ENCODE measurements around the gene RASA3.
"Not testable (repeated sequence)": the region's sequence is repeated elsewhere in the genome, so short reads cannot be mapped to it uniquely, and the experiment has no call there.

The RASA3 gene

DNA sequence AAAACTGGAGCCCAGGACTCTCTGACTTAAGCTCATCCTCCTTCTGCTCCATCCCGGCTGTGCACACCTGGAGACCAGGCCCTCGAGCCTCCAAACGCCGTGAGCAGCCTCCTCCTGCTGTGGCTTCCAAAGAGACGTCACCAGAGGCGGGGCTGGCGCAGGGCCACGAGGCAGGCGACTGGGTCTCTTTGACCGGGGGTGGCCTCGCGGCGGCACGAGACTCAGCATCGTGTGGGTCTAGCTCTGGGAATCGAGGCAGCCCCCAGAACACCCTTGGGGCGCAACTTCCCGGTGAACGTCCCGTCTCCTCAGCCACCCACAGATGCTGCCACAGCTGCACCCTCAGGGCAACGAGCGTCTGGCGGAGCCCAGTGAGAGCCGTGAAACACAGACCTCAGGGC is 22.8 kb downstream of the RASA3 start:
- DNase-seq = no peak

DNA sequence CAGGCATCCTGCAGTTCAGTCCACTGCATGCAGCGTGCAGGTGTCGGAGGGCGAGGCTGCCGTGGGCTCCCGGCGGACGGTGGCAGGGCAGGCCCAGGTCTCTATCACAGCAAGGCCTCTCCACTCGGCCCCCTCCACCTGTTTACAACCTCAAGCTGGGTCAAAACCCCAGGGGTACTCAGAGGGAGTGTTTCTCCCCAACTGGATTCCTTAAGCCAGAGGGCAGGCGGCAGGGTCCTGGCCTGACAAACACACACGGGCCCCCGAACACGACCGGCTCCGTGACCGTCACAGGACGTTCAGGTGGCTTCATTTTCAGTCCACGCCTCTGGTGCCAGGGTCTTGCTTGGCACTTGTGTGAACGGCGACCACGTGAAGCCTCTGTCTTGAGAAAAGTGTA is 23.5 kb downstream of the RASA3 start:
- no peak for DNase-seq

DNA sequence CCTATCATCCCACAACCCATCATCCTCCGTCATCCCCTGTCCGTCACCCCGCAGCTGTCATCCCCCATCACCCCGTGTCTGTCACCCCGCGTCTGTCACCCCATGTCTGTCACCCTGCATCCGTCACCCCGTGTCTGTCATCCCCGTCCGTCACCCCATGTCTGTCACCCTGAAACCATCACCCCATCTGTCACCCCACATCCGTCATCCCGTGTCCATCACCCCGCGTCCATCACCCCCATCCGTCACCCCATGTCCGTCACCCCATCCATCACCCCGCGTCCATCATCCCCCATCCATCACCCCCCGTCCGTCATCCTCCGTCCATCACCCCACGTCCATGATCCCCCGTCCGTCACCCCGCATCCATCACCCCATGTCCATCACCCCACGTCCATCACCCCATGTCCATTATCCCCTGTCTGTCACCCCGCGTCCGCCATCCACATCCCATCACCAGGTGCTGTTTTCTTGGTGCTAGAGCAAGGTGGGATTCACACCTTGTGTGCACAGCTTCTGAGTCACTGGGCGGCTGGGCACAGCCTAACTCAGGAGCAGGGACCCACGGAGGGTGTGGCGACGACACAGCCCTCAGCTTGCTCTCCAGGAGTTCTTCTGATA is 24.2 kb downstream of the RASA3 start:
- no peak for DNase-seq

DNA sequence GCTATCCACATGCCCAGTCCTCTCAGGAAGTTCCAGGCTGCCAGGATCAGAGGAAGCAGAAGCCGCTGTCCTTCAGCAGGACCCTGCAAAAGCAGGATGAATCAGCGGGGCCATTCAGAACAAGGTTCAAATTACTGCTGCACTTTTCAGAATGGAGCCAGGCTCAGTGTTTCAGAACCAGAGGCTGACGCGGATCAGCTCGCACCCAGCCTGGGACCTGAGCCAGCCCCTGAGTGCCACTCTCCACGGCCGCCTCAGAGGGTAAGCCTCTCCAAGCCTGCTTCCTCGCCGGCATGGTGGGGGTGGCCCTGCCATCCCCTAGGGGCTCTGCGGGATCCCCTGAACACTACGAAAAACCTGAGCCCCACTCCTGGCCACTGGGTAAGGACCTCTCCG is 24.7 kb downstream of the RASA3 start:
- DNase-seq = no peak

DNA sequence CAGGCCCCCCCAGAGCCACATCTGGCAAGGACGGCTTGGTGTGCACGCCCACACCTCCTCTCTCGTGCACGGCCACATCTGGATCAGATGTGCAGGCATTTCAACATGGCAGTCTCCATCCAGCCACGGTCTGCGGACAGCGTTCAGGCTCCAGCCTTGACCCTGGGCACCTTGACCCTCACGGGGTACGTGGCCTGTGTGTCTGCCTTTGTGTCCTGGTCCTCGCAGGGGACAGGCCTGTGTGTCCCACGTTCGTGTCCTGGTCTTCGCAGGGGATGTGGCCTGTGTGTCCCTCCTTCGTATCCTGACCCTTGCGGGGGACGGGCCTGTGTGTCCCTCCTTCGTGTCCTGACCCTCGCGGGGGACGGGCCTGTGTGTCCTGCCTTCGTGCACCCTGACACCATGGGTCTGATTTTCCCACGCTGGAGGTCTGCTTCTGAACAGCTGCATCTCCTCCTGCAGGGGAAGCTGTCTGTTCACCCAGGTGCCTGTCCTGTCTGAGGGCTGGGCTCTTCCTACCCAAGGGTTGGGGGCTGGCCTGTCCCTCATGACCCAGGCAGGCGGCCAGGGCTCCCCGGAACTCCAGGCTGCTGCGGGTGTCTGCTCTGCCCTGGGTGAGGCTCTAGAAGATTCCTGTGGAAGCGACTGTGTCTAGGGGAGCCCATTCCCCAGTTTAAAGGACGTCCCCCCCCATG is 25.3 kb downstream of the RASA3 start:
- DNase-seq = no peak

DNA sequence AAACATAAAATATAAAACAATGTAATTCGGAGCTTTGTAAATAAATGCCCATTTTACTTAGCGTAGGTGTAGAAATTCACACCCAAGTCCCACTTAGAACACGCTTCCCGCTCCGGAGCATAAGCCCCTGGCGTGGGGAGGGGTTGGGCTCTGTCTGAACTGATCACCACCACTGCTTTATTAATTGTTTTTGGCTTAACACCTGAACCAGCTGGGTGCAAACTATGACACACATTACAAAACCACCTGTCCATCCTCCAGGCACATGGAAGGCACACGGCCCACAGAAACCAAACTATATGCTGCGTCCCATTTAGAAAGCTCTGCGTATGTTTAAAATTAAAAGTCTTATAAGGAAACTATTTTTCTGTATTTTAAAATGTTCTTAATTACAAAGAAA is 25.9 kb downstream of the RASA3 start:
- DNase-seq = no peak

DNA sequence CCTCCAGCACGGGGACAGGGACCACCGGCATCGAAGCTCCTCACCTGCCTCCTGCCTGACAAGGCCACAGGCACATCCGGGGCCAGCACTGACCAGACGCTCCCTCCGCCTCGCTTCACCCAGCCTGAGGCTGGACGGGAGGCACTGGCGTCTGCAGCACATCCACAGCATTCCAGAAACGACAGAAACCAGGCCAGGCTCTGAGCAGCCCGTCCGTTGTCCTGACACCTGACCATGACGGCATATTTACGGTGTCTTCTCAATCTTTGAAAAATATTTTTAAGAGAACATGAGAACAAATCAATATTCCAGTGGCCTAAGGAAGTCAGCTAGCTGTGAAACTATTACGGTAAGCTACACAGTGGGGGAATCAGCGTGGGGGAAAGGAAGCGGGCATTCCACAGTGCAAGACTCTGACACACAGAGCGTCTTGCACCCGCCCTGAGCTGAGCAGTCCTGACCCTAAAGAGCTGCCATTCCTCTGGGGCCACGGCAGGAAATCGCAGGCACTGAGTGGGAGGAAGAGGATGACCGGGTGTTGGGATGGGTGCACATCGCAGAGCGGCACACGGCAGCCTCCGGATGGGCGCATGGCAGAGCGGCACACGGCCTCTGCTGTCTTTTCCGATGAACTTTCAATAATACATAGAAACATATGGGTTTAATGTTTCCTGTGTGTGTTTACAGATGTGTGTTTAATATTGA is 26.8 kb downstream of the RASA3 start:
- no peak for DNase-seq

DNA sequence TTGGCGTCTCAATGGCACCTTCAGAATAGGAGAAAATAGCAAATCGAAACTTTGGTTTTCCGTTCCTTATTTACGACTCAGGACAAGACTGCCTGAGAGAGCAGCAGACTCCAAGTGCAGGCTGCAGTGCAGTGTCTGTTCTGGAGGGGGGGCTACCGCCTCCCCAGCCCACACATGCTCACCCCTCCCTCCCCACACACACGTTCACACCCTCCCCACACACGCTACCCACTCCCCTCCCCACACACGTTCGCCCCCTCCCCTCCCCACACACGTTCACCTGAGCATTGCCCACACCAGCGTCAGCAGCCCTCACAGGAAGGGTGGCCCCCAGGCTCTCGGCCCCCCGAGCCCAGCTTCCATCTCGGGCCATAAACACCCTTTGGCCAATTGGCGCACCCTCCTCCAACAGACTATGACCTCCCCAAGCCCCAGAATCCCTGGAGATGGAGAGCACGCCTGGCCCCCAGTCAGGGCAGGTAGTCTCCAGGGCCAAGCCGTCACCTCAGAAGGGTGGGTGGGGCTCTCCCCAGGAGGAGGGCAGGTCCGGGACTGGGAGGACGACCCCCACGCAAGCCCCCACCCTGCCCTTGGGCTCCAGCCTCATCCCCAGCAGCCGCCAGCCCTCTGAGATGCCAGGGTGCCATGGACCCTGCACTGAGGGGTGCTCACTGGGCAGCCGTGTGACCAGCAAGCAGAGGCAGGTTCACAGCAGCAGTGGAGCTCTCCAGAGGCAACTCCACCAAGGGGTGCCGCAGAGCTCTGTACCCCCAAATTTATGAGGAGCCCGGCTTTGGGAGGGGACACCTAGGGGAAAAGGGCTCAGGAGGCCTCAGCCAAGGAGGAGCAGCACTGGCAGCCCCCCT is 27.5 kb downstream of the RASA3 start:
- DNase-seq = no peak

DNA sequence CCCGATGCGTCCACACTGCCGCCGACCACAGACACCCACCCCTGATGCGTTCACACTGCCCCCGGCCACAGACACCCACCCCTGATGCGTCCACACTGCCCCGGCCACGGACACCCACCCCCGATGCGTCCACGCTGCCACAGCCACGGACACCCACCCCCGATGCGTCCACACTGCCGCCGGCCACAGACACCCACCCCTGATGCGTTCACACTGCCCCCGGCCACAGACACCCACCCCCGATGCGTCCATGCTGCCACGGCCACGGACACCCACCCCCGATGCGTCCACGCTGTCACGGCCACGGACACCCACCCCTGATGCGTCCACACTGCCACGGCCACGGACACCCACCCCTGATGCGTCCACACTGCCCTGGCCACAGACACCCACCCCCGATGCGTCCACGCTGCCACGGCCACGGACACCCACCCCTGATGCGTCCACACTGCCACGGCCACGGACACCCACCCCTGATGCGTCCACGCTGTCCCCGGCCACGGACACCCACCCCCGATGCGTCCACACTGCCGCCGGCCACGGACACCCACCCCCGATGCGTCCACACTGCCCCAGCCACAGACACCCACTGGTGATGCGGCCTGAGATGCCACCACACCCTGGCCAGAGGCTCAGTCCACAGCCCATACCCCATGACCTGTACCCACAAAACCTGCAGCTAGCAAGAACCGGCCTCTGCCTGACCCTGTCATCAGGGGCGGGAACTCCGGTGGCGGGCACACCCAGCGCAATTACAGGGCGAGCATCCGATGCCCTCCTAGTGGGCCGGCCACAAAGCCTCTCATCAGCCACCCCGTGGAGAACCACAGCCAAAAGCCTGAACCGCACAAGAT is 28.4 kb downstream of the RASA3 start:
- no peak for DNase-seq

DNA sequence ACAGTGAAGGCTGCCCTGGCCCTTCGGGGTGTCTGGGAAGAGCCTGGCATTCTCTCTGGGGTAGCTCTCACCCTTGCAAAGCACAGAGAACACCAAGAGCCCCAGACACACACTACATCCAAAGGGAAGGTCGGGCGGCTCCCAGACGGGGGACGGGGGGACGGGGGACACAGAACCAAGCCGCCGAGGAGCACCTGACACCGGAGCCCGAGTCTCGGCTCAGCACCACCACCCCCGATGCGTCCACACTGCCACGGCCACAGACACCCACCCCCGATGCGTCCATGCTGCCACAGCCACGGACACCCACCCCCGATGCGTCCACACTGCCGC is 29.2 kb downstream of the RASA3 start:
- DNase-seq = not testable (repeated sequence)

DNA sequence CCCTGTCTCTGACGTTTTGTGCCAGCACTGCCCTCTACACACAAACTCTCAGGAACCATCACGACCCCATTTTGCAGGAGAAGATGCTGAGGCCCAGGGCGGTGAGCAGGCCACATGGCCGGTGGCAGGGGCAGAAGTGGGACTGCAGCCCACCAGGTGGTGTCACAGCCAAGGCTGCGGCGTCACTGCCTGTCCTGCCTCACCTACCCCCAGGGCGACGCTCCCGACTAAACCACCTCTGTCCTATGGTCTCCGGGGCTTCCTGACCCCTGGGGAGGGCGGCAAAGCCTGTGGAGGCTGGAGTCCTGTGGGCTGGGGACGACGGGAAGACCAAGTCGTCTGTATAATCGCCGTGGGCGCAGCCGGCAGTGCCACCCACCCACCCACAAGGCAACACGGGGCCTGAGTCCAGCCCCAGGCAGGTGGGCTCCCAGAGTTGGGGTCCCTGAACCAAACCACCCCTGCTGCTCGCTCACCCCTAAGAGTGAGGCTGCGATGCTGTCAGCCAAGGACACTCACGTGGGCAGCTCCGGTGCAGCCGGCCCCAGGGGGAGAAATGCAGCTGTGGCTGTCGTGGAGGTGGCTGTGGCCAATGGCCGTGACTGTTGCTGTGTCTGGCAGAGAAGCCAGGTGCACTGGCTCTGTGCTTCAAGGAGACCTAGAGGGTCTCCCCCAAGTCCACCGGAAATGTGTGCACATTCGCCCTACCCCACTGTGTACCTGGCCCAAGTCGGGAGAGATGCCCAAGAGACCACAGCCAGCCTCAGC is 29.7 kb downstream of the RASA3 start:
- DNase-seq = no peak

DNA sequence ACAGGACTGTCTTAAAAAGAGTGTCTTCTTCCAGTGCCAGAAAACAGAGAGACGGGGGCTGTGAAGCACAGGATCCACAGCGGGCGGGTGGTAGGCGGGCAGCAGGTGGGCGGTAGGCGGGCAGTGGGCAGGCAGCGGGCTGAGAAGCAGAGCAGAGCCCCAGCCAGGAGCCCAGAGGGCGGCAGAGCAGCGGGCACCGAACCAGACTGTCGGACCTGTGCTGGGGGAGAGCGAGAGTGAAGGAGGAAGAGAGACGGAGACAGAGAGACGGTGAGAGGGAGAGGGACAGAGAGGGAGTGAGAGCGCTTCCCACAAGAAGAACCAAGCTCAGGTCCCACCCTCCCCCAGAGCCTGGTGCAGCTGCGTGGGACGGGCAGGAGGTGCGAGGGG is 30.3 kb downstream of the RASA3 start:
- DNase-seq = no peak

DNA sequence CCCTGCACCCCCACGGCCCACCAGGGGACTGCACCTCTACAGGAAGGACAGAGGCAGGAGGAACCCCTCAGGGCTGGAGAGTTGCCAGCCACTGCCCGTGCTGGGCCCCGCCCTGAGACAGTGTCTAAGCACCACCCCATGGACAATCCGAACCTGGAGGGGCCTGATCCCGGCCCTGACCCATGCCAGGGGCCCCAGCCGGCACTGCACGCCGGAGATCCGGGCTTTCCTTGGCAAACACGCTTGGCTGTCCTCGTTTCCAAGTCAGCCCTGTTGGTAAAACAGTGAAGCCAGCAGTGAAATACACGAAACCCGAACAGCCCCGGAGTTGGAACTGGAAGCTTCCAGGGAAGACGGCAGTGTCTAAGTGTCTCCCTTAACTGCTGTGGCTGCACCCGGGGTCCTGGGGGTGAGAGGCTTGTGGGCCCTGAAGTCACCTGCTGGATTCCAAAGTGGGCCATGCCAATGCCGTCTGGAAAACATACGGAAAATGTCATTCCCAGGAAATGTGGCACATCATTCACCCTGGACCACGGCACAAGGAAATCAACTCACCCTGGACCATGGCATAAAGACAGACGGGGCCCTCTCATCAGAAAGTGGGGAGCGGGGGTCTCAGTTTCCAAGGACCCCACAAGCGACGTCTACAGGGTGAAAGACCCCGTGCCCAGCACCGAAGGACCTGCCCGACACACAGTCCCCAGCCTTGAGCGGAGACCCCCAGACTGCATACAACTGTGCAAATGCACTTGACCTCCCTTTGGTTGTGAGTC is 30.9 kb downstream of the RASA3 start:
- DNase-seq = no peak

DNA sequence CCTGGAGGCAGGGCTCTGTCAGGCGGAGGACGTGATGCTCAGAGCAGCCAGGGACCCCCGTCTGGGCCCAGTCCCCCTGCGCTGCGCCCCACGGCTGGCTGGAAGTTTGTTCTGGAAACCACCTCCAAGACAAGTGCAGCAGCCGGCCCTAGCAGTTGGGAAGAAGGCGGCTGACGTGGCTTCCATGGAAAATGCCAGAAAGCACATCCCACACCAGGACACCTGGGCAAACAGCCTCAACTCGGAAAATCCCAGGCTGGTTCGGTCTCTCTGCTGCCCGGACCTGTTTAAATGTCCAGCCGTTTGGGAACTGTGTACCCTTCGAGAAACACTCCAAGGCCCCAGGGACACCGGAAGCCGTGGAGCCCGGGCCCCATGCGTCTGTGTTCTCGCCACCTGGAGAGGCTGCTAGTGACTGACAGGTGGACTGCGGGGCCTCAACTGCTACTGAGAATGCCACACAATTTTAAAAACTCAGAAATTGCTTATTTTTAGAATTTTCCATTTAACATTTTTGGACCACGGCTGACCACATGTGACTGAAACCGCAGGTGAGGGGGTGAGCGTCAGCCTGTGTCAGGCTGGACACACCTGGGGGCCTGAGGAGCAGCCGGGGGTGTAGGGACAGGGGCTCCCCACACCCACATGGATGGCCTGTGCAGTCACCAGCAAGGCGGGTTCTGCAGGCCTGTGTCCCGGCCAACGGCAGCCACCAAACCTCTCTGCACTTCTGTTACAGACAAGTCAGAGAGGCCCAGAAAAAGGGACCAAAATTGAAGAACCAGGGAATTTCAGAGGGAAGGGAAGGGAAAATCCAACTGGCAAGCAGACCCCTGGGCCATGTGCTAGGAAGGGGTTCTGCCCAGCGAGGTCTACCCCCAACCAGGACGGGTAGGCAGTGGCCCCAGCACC is 31.7 kb downstream of the RASA3 start:
- no peak for DNase-seq

DNA sequence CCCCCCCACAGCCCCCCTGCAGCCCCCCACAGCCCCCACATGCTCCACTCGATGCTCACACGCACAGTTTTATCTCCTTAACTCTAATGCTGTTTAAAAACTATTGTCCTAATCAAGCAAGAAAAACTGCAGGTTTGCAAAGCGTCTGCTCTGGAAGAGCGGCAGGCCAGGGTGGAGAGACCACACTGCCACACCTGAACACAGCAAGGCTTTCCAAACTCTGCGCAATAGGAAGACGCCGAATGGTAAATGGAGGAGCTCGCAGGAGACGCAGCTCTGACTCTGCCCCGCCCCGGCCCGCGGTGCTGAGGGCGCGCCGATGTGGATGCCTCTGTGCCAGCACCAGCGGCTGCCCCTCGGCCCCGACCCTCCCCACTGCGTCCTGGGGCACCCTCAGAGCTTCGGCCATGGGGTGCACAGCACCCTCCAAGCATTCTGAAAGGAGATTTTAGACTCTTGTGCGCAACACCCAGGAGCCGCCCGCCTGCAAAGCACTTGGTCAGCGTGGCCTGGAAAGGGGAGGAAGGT is 32.4 kb downstream of the RASA3 start:
- DNase-seq = no peak

DNA sequence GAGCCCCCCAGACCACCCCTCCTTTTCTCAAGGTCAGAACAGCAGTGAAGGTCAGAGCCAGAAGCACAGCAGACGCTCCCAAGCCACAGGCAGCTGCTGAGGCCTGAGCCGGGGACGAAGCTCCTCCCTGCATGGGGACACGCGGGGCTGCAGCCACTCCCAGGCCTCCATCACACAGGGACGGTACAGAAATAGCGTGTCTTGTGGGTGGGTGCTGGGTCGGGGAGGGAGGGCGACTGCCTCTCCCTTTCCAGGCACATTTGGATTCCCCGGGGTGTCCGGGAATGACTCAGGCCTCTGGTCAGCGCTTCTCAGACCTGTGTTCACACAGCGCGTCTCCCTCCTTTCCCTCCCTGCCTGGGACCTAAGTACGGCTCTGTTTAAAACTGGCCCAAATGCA is 33.2 kb downstream of the RASA3 start:
- no peak for DNase-seq

DNA sequence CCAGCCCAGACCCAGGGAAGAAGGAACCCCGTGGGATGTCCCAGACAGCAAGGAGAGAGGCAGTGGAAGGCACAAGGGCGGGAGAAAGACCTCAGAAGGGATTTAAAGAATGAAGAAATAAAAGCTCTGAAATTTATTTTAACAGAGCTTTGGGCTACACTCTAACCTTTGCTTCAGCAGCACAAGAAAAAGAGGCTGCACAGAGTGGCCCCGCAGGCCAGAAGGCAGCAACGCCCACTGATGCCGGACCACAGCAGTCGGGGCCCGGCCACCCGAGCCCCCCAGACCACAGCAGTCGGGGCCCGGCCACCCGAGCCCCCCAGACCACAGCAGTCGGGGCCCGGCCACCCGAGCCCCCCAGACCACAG is 33.8 kb downstream of the RASA3 start:
- DNase-seq = not testable (repeated sequence)

DNA sequence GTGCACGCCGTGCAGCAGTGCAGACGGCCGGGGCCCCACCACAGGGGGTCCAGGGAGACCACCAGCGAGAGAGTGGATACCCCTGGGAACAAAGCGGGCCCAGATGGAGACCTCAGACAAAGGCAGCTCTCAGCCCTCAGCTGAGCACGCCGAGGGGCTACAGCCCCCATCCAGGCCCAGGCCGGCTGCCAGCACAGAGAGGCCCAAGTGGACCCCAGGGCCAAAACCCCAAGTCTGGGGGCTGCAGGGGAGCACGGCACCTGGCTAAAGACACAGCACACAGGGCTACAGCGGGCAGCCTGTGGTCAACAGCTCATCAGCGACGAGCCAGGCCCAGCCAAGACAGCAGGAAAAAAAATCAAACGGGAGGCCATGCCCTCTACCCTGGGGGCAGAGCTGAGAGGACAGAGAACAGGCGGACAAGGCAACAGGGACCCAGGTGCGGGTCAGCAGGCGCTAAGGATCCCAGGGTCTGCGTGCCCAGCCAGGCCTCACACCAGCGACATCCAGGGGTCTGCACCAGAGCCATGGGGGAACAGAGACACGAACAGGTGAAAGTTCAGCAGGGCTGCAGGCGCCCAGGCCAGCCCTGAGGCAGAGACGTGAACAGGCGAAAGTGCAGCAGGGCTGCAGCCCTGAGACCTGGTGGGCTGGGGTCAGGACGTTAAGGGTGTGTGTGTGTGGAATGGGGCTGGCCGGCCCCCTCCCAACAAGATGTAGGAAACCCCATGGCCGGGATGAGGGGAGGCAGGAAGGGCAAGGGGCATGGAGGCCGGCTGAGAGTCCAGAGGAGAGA is 34.3 kb downstream of the RASA3 start:
- no peak for DNase-seq

Data from NCI-H1048 (cell line).